Fibroblast of skin of scalp (primary cell): Measurements from ENCODE around the gene ZNF28. TPM values are rescaled to one million over a fixed set of nuclear protein-coding genes. Genes with fewer than 3 reads are reported as not detected.
"Not testable (repeated sequence)": the region's sequence is repeated elsewhere in the genome, so short reads cannot be mapped to it uniquely, and the experiment has no call there.

Source experiments
- DNase-seq: peaks from one replicate; pipeline ENCODE4 v3.0.0-alpha.2; 2013
- polyA plus RNA-seq, 2 experiments: library from polyadenylated mRNA; unstranded; fragments of 120-200 nt; gene quantifications; one replicate each; pipeline ENCODE4 v1.2.1, GENCODE V29; 2013; ENCODE audit not compliant: insufficient read length in 2 of 2

ZNF28 gene
- 6.9 TPM for polyA plus RNA-seq (2013, experiment 1 of 2; ENCODE audit: insufficient read length)
- polyA plus RNA-seq (2013, experiment 2 of 2; ENCODE audit: insufficient read length): 8.8 TPM

GRCh38 chr19:52821204-52821960, at the start of gene ZNF28:
TSS of gene ZNF28 (minus strand) at chr19:52821633. CDS start at chr19:52817958, 3,675 bp downstream.
- DNase-seq: peak; percentile 55

GRCh38 chr19:52868031-52868430, 46.6 kb upstream of the ZNF28 start:
- DNase-seq: not testable (repeated sequence)

GRCh38 chr19:52857378-52858191, 36.2 kb upstream of the ZNF28 start, which contains the start of gene ZNF468:
TSS of gene ZNF468 (minus strand) at chr19:52857619. CDS start at chr19:52854272, 3,347 bp downstream.
- peak; percentile 70 for DNase-seq

- DNase-seq: peak; percentile 10
Measured at GRCh38 chr19:52856540-52857377, 35.3 kb upstream of the ZNF28 start.

GRCh38 chr19:52847352-52847751, 25.9 kb upstream of the ZNF28 start:
- DNase-seq: not testable (repeated sequence)

GRCh38 chr19:52840825-52841465, 19.5 kb upstream of the ZNF28 start:
- not testable (repeated sequence) for DNase-seq

- not testable (repeated sequence) for DNase-seq
Measured at GRCh38 chr19:52834289-52834688, 12.9 kb upstream of the ZNF28 start.

- not testable (repeated sequence) for DNase-seq
Measured at GRCh38 chr19:52833541-52833940, 12.1 kb upstream of the ZNF28 start.

GRCh38 chr19:52829866-52830265, 8.4 kb upstream of the ZNF28 start:
- not testable (repeated sequence) for DNase-seq

GRCh38 chr19:52825765-52826164, 4.3 kb upstream of the ZNF28 start:
- DNase-seq: no peak

- DNase-seq: no peak
Measured at GRCh38 chr19:52823676-52824075, 2.2 kb upstream of the ZNF28 start.

GRCh38 chr19:52820472-52821203, 795 bp downstream of the ZNF28 start:
- DNase-seq: peak; percentile 10

- no peak for DNase-seq
Measured at GRCh38 chr19:52809801-52810200, 11.6 kb downstream of the ZNF28 start.

GRCh38 chr19:52799950-52800640, 21.3 kb downstream of the ZNF28 start:
- DNase-seq: not testable (repeated sequence)

GRCh38 chr19:52789440-52789839, 32.0 kb downstream of the ZNF28 start:
- DNase-seq: no peak

- DNase-seq: peak; percentile 47
Measured at GRCh38 chr19:52786464-52787354, 34.7 kb downstream of the ZNF28 start, which contains the start of gene ZNF600. TSS of gene ZNF600 (minus strand) at chr19:52786791. CDS start at chr19:52778888, 7,903 bp downstream.

- no peak for DNase-seq
Measured at GRCh38 chr19:52786078-52786463, 35.4 kb downstream of the ZNF28 start.

GRCh38 chr19:52785506-52785905, 35.9 kb downstream of the ZNF28 start:
- DNase-seq: no peak

- not testable (repeated sequence) for DNase-seq
Measured at GRCh38 chr19:52782864-52783263, 38.6 kb downstream of the ZNF28 start.
